ENCODE measurements around the gene KDELR3.

The KDELR3 gene

DNA sequence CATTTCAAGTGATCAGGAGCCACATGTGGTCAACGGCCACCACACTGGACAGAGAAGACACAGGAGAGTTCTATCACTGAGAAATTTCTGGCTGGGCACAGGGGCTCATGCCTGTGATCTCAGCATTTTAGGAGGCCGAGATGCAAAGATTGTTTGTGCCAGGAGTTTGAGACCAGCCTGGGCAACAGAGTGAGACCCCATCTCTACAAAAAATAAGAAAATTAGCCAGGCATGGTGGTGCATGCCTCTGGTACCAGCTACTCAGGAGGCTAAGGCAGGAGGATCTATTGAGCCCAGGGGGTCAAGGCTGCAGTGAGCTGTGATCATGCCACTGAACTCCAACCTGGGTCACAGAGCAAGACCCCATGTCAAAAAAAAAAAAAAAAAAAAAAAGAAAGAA, 39.2 kb upstream of the KDELR3 start:
- no peak overlapping the region for H3K4me3 ChIP-seq (ENCODE audit: low read depth, low read length)
- no peak overlapping the region for H3K27ac ChIP-seq (ENCODE audit: extremely low read depth, low read depth, low read length)
- ChIA-PET POLR2A (interaction anchor here (0.6 to 0.7 kb wide), 2 partner anchors 31 to 558 kb away, joined by 3 read pairs; no protein-coding TSS in a partner anchor), CTCF (no interaction called here)
- H3K36me3 ChIP-seq (ENCODE audit: control insufficient read depth in 2 of 2, insufficient read depth in 1 of 2, low read length in 2 of 2) = peaks cover 0 to 8% of the 10 kb centered on the region in 2 experiments; a peak in 1 of 3 replicates
- TF ChIP-seq ZEB2 (tag by site-specific recombination; IDR thresholded peaks at IDR 0.05) (no peak), IKZF3 (tag by site-specific recombination; IDR thresholded peaks at IDR 0.05) (no peak), ZNF121 (tag by site-specific recombination; IDR thresholded peaks at IDR 0.05) (peak; percentile 92), ZNF140 (tag by site-specific recombination; IDR thresholded peaks at IDR 0.05) (no peak), PRDM1 (tag by site-specific recombination; IDR thresholded peaks at IDR 0.05) (no peak)
- no peaks in the 10 kb centered on the region for H3K9me3 ChIP-seq (ENCODE audit: control insufficient read depth, insufficient read depth, low read depth, low read length)
- no peaks in the 10 kb centered on the region for H3K4me1 ChIP-seq (ENCODE audit: control insufficient read depth, insufficient read depth, low read length)

DNA sequence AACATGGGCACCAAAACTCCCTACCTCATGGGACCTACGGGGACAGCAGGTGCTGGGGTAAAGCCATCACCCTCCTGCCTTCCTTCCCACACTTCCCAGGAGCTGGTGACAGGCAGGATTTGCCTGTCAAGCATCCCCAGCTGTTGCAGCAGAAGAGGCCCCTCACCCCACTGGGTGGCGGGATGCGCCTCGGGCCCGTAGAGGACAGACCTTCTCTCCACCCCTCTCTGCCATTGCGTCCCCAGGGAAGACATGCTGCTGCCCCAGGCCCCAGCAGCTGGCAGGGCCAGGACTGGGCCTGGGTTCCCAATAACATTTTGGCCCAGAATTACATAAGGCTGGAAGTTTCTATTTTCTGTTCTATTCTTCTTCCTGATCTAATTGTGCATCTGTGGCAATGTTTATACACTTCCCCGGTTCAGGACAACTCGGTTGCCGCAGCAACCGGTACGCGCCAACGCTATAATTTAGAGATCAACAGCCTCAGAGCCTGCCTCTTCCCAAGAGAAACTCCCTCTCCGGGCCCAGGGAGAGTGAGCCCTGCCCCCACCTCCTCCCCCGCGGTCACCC, 38.3 kb upstream of the KDELR3 start:
- TF ChIP-seq ZNF37A (tag by site-specific recombination; IDR thresholded peaks at IDR 0.05) (no peak), ZNF423 (tag by site-specific recombination; IDR thresholded peaks at IDR 0.05) (no peak), ZNF530 (tag by site-specific recombination; IDR thresholded peaks at IDR 0.05; ENCODE audit: low read depth) (no peak), ZBTB20 (tag by site-specific recombination; IDR thresholded peaks at IDR 0.05) (peak; percentile 50; the same call in 1 of the 2 replicates), TCF7L2 (IDR thresholded peaks at IDR 0.05; ENCODE audit: borderline replicate concordance, low read depth, low read length) (no peak)
- Histone ChIP-seq H3K4me1 (ENCODE audit: control insufficient read depth, insufficient read depth, low read length) (no peaks in the 10 kb centered on the region), H3K9me3 (ENCODE audit: control insufficient read depth, insufficient read depth, low read depth, low read length) (no peaks in the 10 kb centered on the region), H3K4me3 (ENCODE audit: low read depth, low read length) (no peak overlapping the region), H3K27ac (ENCODE audit: extremely low read depth, low read depth, low read length) (no peak overlapping the region), H3K36me3 (ENCODE audit: control insufficient read depth in 2 of 2, insufficient read depth in 1 of 2, low read length in 2 of 2) (peaks cover 0 to 8% of the 10 kb centered on the region in 2 experiments; a peak in 1 of 3 replicates)
- ChIA-PET CTCF (no interaction called here), POLR2A (interaction anchor here (0.6 kb wide), 1 partner anchor 30 kb away, joined by 3 read pairs; no protein-coding TSS in a partner anchor)

GRCh38 chr22:38431266-38432010, 36.5 kb upstream of the KDELR3 start:
- H3K36me3 ChIP-seq (ENCODE audit: control insufficient read depth in 2 of 2, insufficient read depth in 1 of 2, low read length in 2 of 2) = peaks cover 0 to 8% of the 10 kb centered on the region in 2 experiments; a peak in 1 of 3 replicates
- H3K27ac ChIP-seq (ENCODE audit: extremely low read depth, low read depth, low read length) = no peak overlapping the region
- POLR2A ChIA-PET = interaction anchor here (0.6 kb wide), 1 partner anchor 53 kb away, joined by 9 read pairs; no protein-coding TSS in a partner anchor
- no peak overlapping the region for H3K4me3 ChIP-seq (ENCODE audit: low read depth, low read length)
- CTCF ChIA-PET = interaction anchor here (1.5 kb wide), 1 partner anchor 10 kb away, joined by 5 read pairs; no protein-coding TSS in a partner anchor
- no peaks in the 10 kb centered on the region for H3K9me3 ChIP-seq (ENCODE audit: control insufficient read depth, insufficient read depth, low read depth, low read length)
- TF ChIP-seq ZNF335 (tag by site-specific recombination; conservative IDR thresholded peaks at IDR 0.05) (peak; percentile 44; the same call in 1 of the 2 replicates), ZNF670 (tag by site-specific recombination; IDR thresholded peaks at IDR 0.05; ENCODE audit: low read depth) (no peak), ZFP37 (tag by site-specific recombination; IDR thresholded peaks at IDR 0.05) (no peak), MYNN (tag by site-specific recombination; IDR thresholded peaks at IDR 0.05; ENCODE audit: borderline replicate concordance) (0 out of 2 replicates have a peak, but pooled peaks have one; percentile 61)
- no peaks in the 10 kb centered on the region for H3K4me1 ChIP-seq (ENCODE audit: control insufficient read depth, insufficient read depth, low read length)

- H3K4me3 ChIP-seq (ENCODE audit: low read depth, low read length) = no peak overlapping the region
- no peak overlapping the region for H3K27ac ChIP-seq (ENCODE audit: extremely low read depth, low read depth, low read length)
- H3K4me1 ChIP-seq (ENCODE audit: control insufficient read depth, insufficient read depth, low read length) = no peaks in the 10 kb centered on the region
- POLR2A ChIA-PET = no interaction called here
- H3K9me3 ChIP-seq (ENCODE audit: control insufficient read depth, insufficient read depth, low read depth, low read length) = no peaks in the 10 kb centered on the region
- H3K36me3 ChIP-seq (ENCODE audit: control insufficient read depth in 2 of 2, insufficient read depth in 1 of 2, low read length in 2 of 2) = peaks cover 0 to 4% of the 10 kb centered on the region in 2 experiments; a peak in 1 of 3 replicates
- CTCF ChIA-PET = no interaction called here
- TF ChIP-seq, protein P1, sequence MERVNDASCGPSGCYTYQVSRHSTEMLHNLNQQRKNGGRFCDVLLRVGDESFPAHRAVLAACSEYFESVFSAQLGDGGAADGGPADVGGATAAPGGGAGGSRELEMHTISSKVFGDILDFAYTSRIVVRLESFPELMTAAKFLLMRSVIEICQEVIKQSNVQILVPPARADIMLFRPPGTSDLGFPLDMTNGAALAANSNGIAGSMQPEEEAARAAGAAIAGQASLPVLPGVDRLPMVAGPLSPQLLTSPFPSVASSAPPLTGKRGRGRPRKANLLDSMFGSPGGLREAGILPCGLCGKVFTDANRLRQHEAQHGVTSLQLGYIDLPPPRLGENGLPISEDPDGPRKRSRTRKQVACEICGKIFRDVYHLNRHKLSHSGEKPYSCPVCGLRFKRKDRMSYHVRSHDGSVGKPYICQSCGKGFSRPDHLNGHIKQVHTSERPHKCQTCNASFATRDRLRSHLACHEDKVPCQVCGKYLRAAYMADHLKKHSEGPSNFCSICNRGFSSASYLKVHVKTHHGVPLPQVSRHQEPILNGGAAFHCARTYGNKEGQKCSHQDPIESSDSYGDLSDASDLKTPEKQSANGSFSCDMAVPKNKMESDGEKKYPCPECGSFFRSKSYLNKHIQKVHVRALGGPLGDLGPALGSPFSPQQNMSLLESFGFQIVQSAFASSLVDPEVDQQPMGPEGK (tag by site-specific recombination; IDR thresholded peaks at IDR 0.05) = no peak
- TF ChIP-seq BCL11B (tag by site-specific recombination; IDR thresholded peaks at IDR 0.05; ENCODE audit: low read depth) (no peak), ZNF488 (tag by site-specific recombination; IDR thresholded peaks at IDR 0.05) (no peak), ZNF837 (tag by site-specific recombination; IDR thresholded peaks at IDR 0.05) (no peak), RBAK (tag by site-specific recombination; IDR thresholded peaks at IDR 0.05) (no peak), ZNF747 (tag by site-specific recombination; IDR thresholded peaks at IDR 0.05) (no peak), ZNF10 (tag by site-specific recombination; IDR thresholded peaks at IDR 0.05) (no peak), ZNF624 (tag by site-specific recombination; IDR thresholded peaks at IDR 0.05) (no peak), GLIS2 (tag by site-specific recombination; IDR thresholded peaks at IDR 0.05) (no peak), ZNF501 (tag by site-specific recombination; IDR thresholded peaks at IDR 0.05) (no peak), ZNF654 (tag by site-specific recombination; IDR thresholded peaks at IDR 0.05; ENCODE audit: low read depth) (no peak), ZNF473 (tag by site-specific recombination; IDR thresholded peaks at IDR 0.05) (no peak)
These were observed 35.6 kb upstream of the KDELR3 start for GRCh38 chr22:38432264-38432663.

Data from HEK293 (cell line).